K562 (cell line): ENCODE data around the gene PHTF1. TPM values are rescaled to one million over a fixed set of nuclear protein-coding genes. Genes with fewer than 3 reads are reported as not detected.

Experiments
- ATF7 ChIP-seq: fragments of 450-650 bp; IDR thresholded peaks from 2 replicates; pipeline ENCODE4 v1.7.1; 2014; ENCODE audit warnings: mild to moderate bottlenecking, moderate library complexity
- CBX8 ChIP-seq: fragments of 200-600 bp; sonication (generic); IDR thresholded peaks from 2 replicates; pipeline ENCODE4 v1.6.1; 2012; ENCODE audit warnings: borderline replicate concordance, mixed run types, low read depth, mild to moderate bottlenecking, moderate library complexity, mixed read lengths, low read length, control low read depth, inconsistent platforms; ENCODE audit not compliant: poor library complexity, severe bottlenecking; ENCODE audit errors: extremely low read depth
- DMBX1 ChIP-seq: fragments of 250-450 bp; sonication (Bioruptor Pico); IDR thresholded peaks from 2 replicates; pipeline ENCODE4 v1.8.0; 2022; ENCODE audit warnings: inconsistent platforms, mild to moderate bottlenecking, moderate library complexity, borderline replicate concordance
- ELK1 ChIP-seq: sonication (generic); formaldehyde crosslinking; IDR thresholded peaks from 2 replicates; pipeline ENCODE4 v1.8.1; 2022; ENCODE audit warnings: missing genetic modification reagents
- EP400 ChIP-seq: fragments of 450-650 bp; IDR thresholded peaks from 2 replicates; pipeline ENCODE4 v1.6.1; 2017; ENCODE audit warnings: antibody characterized with exemption, mild to moderate bottlenecking, moderate library complexity
- ETS2 ChIP-seq: IDR thresholded peaks from 2 replicates; pipeline ENCODE4 v1.6.1; 2016; ENCODE audit warnings: borderline replicate concordance, missing genetic modification characterization, mild to moderate bottlenecking, moderate library complexity, missing compliant biosample characterization; ENCODE audit not compliant: poor library complexity, severe bottlenecking
- FIP1L1 ChIP-seq: fragments of 200-400 bp; formaldehyde crosslinking; IDR thresholded peaks from 2 replicates; pipeline ENCODE4 v1.6.1; 2018; ENCODE audit warnings: mild to moderate bottlenecking, low read depth, low read length; ENCODE audit not compliant: poor library complexity, severe bottlenecking
- GTF2E2 ChIP-seq: fragments of 200-800 bp; sonication (Bioruptor generic); IDR thresholded peaks from 2 replicates; pipeline ENCODE4 v1.6.1; 2016; ENCODE audit warnings: missing genetic modification characterization, missing compliant biosample characterization
- HNRNPUL1 ChIP-seq: fragments of 200-400 bp; formaldehyde crosslinking; IDR thresholded peaks from 2 replicates; pipeline ENCODE4 v1.6.1; 2017; ENCODE audit warnings: low read length
- MITF ChIP-seq: IDR thresholded peaks from 2 replicates; pipeline ENCODE4 v1.6.1; 2014; ENCODE audit warnings: antibody characterized with exemption
- NBN ChIP-seq: fragments of 450-650 bp; IDR thresholded peaks from 2 replicates; pipeline ENCODE4 v1.6.1; 2016; ENCODE audit warnings: low read depth, mild to moderate bottlenecking
- NUFIP1 ChIP-seq: fragments of 450-650 bp; IDR thresholded peaks from 2 replicates; pipeline ENCODE4 v1.6.1; 2018; ENCODE audit not compliant: partially characterized antibody
- POLR2H ChIP-seq: IDR thresholded peaks from 2 replicates; pipeline ENCODE4 v1.6.1; 2016; ENCODE audit warnings: missing genetic modification characterization, low read depth, mild to moderate bottlenecking, control low read depth, missing compliant biosample characterization, moderate library complexity
- TBL1XR1 ChIP-seq, 2 experiments: IDR thresholded peaks; 2 replicates each; pipeline ENCODE4 v1.6.1; 2012; ENCODE audit warnings: improper control_type of control experiment in 2 of 2, low read length in 2 of 2, mild to moderate bottlenecking in 1 of 2
- ZBTB11 ChIP-seq, 3 experiments: fragments of 200-800 bp in 1 of 3; fragments of 250-450 bp in 1 of 3; fragments of 450-650 bp in 1 of 3; sonication (Bioruptor Pico) in 1 of 3; sonication (Bioruptor generic) in 1 of 3; formaldehyde crosslinking in 1 of 3; IDR thresholded peaks; 2 replicates each; pipeline versions ENCODE4 v1.6.1 to v1.8.0; 2016 to 2022; ENCODE audit warnings: mild to moderate bottlenecking in 2 of 3, missing genetic modification characterization in 2 of 3, missing compliant biosample characterization in 1 of 3, moderate library complexity in 1 of 3
- ZBTB34 ChIP-seq: fragments of 250-450 bp; sonication (Bioruptor Pico); IDR thresholded peaks from 2 replicates; pipeline ENCODE4 v1.8.0; 2021; ENCODE audit warnings: mild to moderate bottlenecking, moderate library complexity
- ZC3H8 ChIP-seq: fragments of 450-650 bp; IDR thresholded peaks from 2 replicates; pipeline ENCODE4 v1.6.1; 2017
- polyA plus RNA-seq, 8 experiments: library from polyadenylated mRNA; depleted of rRNA in 4 of 8; stranded (reverse) in 5 of 8; unstranded in 3 of 8; fragments of >200 nt; fragmentation: Nextera tagmentation in 2 of 8; fragmentation: Illumina TruSeq in 1 of 8; extraction: Ambion mirVana in 2 of 8; extraction: Trizol in 1 of 8; gene quantifications; 2 replicates each; pipeline versions ENCODE4 v1.2.1 to v1.2.3, GENCODE V29; 2011 to 2014; ENCODE audit warnings: inconsistent platforms in 1 of 8, missing spikeins in 1 of 8
- total RNA-seq, 7 experiments: library from RNA; depleted of rRNA in 6 of 7; stranded (reverse); fragments of >200 nt in 6 of 7; fragmentation: Illumina TruSeq in 2 of 7; extraction: Trizol in 2 of 7; gene quantifications; 2 replicates each; pipeline versions ENCODE4 v1.2.1 to v1.2.3, GENCODE V29; 2011 to 2021; ENCODE audit warnings: low replicate concordance in 1 of 7

Gene PHTF1
- total and polyA plus RNA-seq, 9 of the 15 experiments (the other 6 are each of a cell fraction or from before 2014, with no cell fraction given): 8.4 to 36.2 (median 23.0) TPM

- TF ChIP-seq EP400 (peak; percentile 50; the same call in 1 of the 2 replicates), TBL1XR1 (IDR thresholded peaks at IDR 0.05; ENCODE audit: low read length in 2 of 2) (no peak), ZBTB11 (CRISPR knock-in tag; IDR thresholded peaks at IDR 0.05) (no peak), ZC3H8 (no peak), NBN (0 out of 2 replicates have a peak, but pooled peaks have one; percentile 61), HNRNPUL1 (no peak), ETS2 (tag) (no peak), ELK1 (CRISPR knock-in tag) (no peak), DMBX1 (CRISPR knock-in tag) (no peak), MITF (no peak), POLR2H (peak; percentile 35; the same call in 1 of the 2 replicates), CBX8 (no peak), NUFIP1 (no peak), ZBTB34 (CRISPR knock-in tag) (no peak), FIP1L1 (no peak), GTF2E2 (tag) (peak; percentile 69; the same call in 1 of the 2 replicates), ATF7 (peak; percentile 65)
Observed at GRCh38 chr1:113804421-113805255, 45.4 kb upstream of the PHTF1 start (continued).
